Fibroblast of the aortic adventitia (primary cell): ENCODE measurements around the gene GDF7. TPM values are rescaled to one million over a fixed set of nuclear protein-coding genes. Genes with fewer than 3 reads are reported as not detected.
A peak's percentile ranks its signal among the peaks of the same experiment; 100 is the strongest.

ENCODE experiments used
- DNase-seq: peaks from one replicate; pipeline ENCODE4 v3.0.0-alpha.2; 2010; ENCODE audit warnings: low read depth
- H3K4me3 ChIP-seq: 2 replicates; pipeline ENCODE4 v1.5.1; 2011; ENCODE audit warnings: low read depth, mild to moderate bottlenecking, control low read depth, low read length, moderate library complexity
- total RNA-seq: library from RNA; depleted of rRNA; stranded (reverse); fragments of >200 nt; gene quantifications from 2 replicates; pipeline ENCODE4 v1.2.3, GENCODE V29; 2012; ENCODE audit warnings: low replicate concordance
- TF ChIP-seq, protein P1 (sequence below): IDR thresholded peaks from 2 replicates; pipeline ENCODE4 v1.5.1; 2011; ENCODE audit warnings: mild to moderate bottlenecking, low read length, control low read depth, inconsistent platforms; ENCODE audit not compliant: insufficient read depth

Gene GDF7
- total RNA-seq, 1 donor, result under 0.01 TPM

DNA sequence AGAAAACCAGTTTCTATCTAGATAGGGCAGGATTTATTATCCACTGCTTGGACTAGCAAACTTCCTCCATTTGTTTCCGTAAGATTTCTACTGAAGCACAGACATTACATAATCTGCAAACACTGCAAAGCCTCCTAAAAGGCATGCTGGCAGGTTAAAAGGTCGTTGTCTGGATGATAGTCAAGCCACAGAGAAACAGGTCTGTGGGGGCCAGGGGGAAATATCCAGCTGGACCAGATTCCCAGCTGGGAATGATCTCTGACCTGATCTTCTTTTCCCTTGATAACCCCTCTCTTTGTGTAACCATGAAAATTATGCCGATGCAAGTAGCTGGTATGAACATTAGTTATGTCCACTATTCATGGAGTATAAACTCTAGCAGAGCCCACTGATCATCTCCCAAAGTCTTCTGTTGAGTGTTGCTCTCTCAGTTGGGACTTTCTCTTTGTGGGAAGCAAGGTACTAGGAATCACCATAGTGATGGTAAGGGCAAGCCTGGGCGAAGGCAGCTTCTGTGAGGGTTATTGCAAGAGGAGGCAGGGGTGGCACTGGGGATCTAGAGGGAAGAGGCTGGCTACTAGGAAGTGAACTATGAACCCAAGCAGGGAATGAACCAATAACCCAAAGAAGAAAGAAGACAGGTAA is 61.3 kb downstream of the GDF7 start:
- TF ChIP-seq, protein P1, sequence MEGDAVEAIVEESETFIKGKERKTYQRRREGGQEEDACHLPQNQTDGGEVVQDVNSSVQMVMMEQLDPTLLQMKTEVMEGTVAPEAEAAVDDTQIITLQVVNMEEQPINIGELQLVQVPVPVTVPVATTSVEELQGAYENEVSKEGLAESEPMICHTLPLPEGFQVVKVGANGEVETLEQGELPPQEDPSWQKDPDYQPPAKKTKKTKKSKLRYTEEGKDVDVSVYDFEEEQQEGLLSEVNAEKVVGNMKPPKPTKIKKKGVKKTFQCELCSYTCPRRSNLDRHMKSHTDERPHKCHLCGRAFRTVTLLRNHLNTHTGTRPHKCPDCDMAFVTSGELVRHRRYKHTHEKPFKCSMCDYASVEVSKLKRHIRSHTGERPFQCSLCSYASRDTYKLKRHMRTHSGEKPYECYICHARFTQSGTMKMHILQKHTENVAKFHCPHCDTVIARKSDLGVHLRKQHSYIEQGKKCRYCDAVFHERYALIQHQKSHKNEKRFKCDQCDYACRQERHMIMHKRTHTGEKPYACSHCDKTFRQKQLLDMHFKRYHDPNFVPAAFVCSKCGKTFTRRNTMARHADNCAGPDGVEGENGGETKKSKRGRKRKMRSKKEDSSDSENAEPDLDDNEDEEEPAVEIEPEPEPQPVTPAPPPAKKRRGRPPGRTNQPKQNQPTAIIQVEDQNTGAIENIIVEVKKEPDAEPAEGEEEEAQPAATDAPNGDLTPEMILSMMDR, result no peak
- peak; percentile 15 for DNase-seq
- H3K4me3 ChIP-seq, result no peak overlapping the region

Other genes starting within 250 kb of the GDF7 start
- gene RHOB, start 220.1 kb upstream of the GDF7 start, total RNA-seq, result 40.5 and 82.0 TPM in 2 replicates
- gene HS1BP3, start 16.0 kb upstream of the GDF7 start, total RNA-seq, result 23.0 and 28.4 TPM in 2 replicates
- 7.4 and 21.8 TPM in 2 replicates for gene LDAH, start 156.0 kb downstream of the GDF7 start, total RNA-seq